Fibroblast of lung (primary cell): ENCODE data around the gene NR1D2.

Experiments
- EZH2 ChIP-seq: IDR thresholded peaks from 2 replicates; pipeline ENCODE4 v1.5.1; 2012; ENCODE audit warnings: low read length, control low read depth, mild to moderate bottlenecking; ENCODE audit errors: missing control alignments
- TF ChIP-seq, protein P1 (sequence below), 2 donors: IDR thresholded peaks in 1 of 2; conservative IDR thresholded peaks in 1 of 2; 1 replicate in 1 of 2; 2 replicates in 1 of 2; pipeline ENCODE4 v1.5.1; 2011 to 2012; ENCODE audit warnings: low read length in 2 of 2, control low read depth in 1 of 2, inconsistent platforms in 1 of 2, low read depth in 1 of 2, mild to moderate bottlenecking in 1 of 2

GRCh38 chr3:23995219-23995618 lies 50.1 kb downstream of the NR1D2 start:
- TF ChIP-seq, protein P1, sequence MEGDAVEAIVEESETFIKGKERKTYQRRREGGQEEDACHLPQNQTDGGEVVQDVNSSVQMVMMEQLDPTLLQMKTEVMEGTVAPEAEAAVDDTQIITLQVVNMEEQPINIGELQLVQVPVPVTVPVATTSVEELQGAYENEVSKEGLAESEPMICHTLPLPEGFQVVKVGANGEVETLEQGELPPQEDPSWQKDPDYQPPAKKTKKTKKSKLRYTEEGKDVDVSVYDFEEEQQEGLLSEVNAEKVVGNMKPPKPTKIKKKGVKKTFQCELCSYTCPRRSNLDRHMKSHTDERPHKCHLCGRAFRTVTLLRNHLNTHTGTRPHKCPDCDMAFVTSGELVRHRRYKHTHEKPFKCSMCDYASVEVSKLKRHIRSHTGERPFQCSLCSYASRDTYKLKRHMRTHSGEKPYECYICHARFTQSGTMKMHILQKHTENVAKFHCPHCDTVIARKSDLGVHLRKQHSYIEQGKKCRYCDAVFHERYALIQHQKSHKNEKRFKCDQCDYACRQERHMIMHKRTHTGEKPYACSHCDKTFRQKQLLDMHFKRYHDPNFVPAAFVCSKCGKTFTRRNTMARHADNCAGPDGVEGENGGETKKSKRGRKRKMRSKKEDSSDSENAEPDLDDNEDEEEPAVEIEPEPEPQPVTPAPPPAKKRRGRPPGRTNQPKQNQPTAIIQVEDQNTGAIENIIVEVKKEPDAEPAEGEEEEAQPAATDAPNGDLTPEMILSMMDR (conservative IDR thresholded peaks at IDR 0.05 in 1 of 2, IDR thresholded peaks at IDR 0.05 in 1 of 2; ENCODE audit: low read depth in 1 of 2, low read length in 2 of 2), result no peak
- TF ChIP-seq EZH2, result no peak
